Activated T-cell treated with anti-CD3 and anti-CD28 coated beads, Interleukin-2, amount 50 U/mL, for 24 hours (primary cell): ENCODE data around the gene SKA1.
"Not testable (repeated sequence)": the region's sequence is repeated elsewhere in the genome, so short reads cannot be mapped to it uniquely, and the experiment has no call there.

ENCODE experiments used
- DNase-seq: peaks from one replicate; pipeline ENCODE4 v3.0.0-alpha.2; 2020
- H3K27ac Mint-ChIP-seq: 2 replicates; pipeline ENCODE4 v1.8.0; 2020; ENCODE audit warnings: mild to moderate bottlenecking, mixed read lengths
- H3K27me3 Mint-ChIP-seq: 2 replicates; pipeline ENCODE4 v1.8.0; 2020; ENCODE audit warnings: mixed read lengths
- H3K36me3 Mint-ChIP-seq: 2 replicates; pipeline ENCODE4 v1.8.0; 2020; ENCODE audit warnings: low read depth, mixed read lengths
- H3K4me1 Mint-ChIP-seq: 2 replicates; pipeline ENCODE4 v1.8.0; 2020; ENCODE audit warnings: low read depth, mixed read lengths
- H3K4me3 Mint-ChIP-seq: 2 replicates; pipeline ENCODE4 v1.8.0; 2020; ENCODE audit warnings: mild to moderate bottlenecking, moderate library complexity, mixed read lengths
- H3K9me3 Mint-ChIP-seq: 2 replicates; pipeline ENCODE4 v1.8.0; 2020; ENCODE audit warnings: mixed read lengths

The SKA1 gene

GRCh38 chr18:50432915-50433314 is 58.1 kb downstream of the SKA1 start:
- Mint-ChIP-seq H3K27me3 (peaks cover 9% of the 10 kb centered on the region), H3K9me3 (no peaks in the 10 kb centered on the region), H3K4me1 (no peaks in the 10 kb centered on the region), H3K4me3 (no peak overlapping the region), H3K36me3 (no peaks in the 10 kb centered on the region), H3K27ac (no peak overlapping the region)
- no peak for DNase-seq

DNA sequence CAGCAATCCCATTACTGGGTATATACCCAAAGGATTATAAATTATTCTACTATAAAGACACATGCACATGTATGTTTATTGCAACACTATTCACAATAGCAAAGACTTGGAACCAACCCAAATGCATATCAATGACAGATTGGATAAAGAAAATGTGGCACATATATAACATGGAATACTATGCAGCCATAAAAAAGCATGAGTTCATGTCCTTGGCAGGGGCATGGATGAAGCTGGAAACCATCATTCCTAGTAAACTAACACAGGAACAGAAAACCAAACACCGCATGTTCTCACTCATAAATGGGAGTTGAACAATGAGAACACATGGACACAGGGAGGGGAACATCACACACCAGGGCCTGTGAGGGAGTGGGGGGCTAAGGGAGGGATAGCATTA is 61.9 kb downstream of the SKA1 start:
- not testable (repeated sequence) for H3K36me3 Mint-ChIP-seq, H3K4me1 Mint-ChIP-seq, H3K9me3 Mint-ChIP-seq, DNase-seq, H3K27ac Mint-ChIP-seq, H3K4me3 Mint-ChIP-seq
- peaks cover 13% of the 10 kb centered on the region for H3K27me3 Mint-ChIP-seq

GRCh38 chr18:50439460-50440015 is 64.7 kb downstream of the SKA1 start:
- Mint-ChIP-seq H3K4me1 (no peaks in the 10 kb centered on the region), H3K9me3 (peaks cover 4% of the 10 kb centered on the region), H3K27ac (no peak overlapping the region), H3K36me3 (no peaks in the 10 kb centered on the region), H3K4me3 (no peak overlapping the region), H3K27me3 (peaks cover 9% of the 10 kb centered on the region)
- no peak for DNase-seq

DNA sequence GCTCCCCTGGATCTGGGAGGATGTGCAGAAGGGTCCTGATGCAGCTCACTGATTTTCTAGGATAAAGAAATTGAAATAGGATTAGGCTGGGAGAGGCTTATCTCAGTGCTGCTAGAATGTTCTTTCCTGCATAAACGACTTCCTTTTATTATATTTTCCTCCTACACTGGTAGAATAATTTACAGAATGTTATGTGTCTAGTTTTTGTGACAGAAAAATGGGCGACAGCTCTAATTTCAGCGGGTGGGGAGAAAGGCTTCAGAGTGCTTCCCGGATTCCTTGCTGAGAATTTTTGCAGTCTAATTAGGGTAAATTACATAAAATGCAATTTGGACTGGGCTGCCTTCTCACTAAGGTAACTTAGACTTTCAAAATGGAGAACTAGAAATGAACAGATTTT is 66.2 kb downstream of the SKA1 start:
- DNase-seq = no peak
- Mint-ChIP-seq H3K36me3 (no peaks in the 10 kb centered on the region), H3K4me3 (no peak overlapping the region), H3K27ac (no peak overlapping the region), H3K9me3 (peaks cover 10% of the 10 kb centered on the region), H3K27me3 (peaks cover 9% of the 10 kb centered on the region), H3K4me1 (no peaks in the 10 kb centered on the region)

GRCh38 chr18:50441501-50441900 is 66.7 kb downstream of the SKA1 start:
- H3K27ac Mint-ChIP-seq = no peak overlapping the region
- no peaks in the 10 kb centered on the region for H3K36me3 Mint-ChIP-seq
- H3K27me3 Mint-ChIP-seq = peaks cover 13% of the 10 kb centered on the region
- H3K9me3 Mint-ChIP-seq = peaks cover 10% of the 10 kb centered on the region
- H3K4me1 Mint-ChIP-seq = no peaks in the 10 kb centered on the region
- no peak for DNase-seq
- no peak overlapping the region for H3K4me3 Mint-ChIP-seq
